SK-N-SH treated with all-trans-retinoic acid at 6 μM for 48 hours (cell line): ENCODE measurements around the gene PSD2.

Experiments
- CSDC2 ChIP-seq: fragments of 250-450 bp; sonication (Bioruptor Pico); IDR thresholded peaks from 2 replicates; pipeline ENCODE4 v1.5.0; 2020; ENCODE audit warnings: mild to moderate bottlenecking, moderate library complexity
- RARB ChIP-seq: fragments of 250-450 bp; sonication (Bioruptor Pico); IDR thresholded peaks from 2 replicates; pipeline ENCODE4 v1.8.0; 2021; ENCODE audit warnings: mild to moderate bottlenecking, moderate library complexity
- ZC3H10 ChIP-seq: fragments of 250-450 bp; sonication (Bioruptor Pico); IDR thresholded peaks from 2 replicates; pipeline ENCODE4 v1.5.1; 2021; ENCODE audit warnings: mild to moderate bottlenecking, moderate library complexity
- ZFP3 ChIP-seq: fragments of 250-450 bp; sonication (Bioruptor Pico); IDR thresholded peaks from 2 replicates; pipeline ENCODE4 v1.5.0; 2020; ENCODE audit warnings: mild to moderate bottlenecking, moderate library complexity
- ZFP30 ChIP-seq: fragments of 450-650 bp; formaldehyde crosslinking; IDR thresholded peaks from 2 replicates; pipeline ENCODE4 v1.5.0; 2022; ENCODE audit warnings: mild to moderate bottlenecking, moderate library complexity
- ZNF8 ChIP-seq: fragments of 450-650 bp; formaldehyde crosslinking; IDR thresholded peaks from 2 replicates; pipeline ENCODE4 v1.5.0; 2020; ENCODE audit warnings: mild to moderate bottlenecking, moderate library complexity

- TF ChIP-seq ZFP3 (no peak), CSDC2 (CRISPR knock-in tag) (no peak), RARB (CRISPR knock-in tag) (no peak), ZNF8 (no peak), ZFP30 (no peak), ZC3H10 (CRISPR knock-in tag) (no peak)
Observed at GRCh38 chr5:139747583-139748504, 47.8 kb upstream of the PSD2 start.
